Liver (tissue), 9 donors: ENCODE data around the gene EEFSEC. TPM values are rescaled to one million over a fixed set of nuclear protein-coding genes. Genes with fewer than 3 reads are reported as not detected.

Experiments used
- DNase-seq: peaks from one replicate; pipeline ENCODE4 v3.0.0-alpha.2; 2017; ENCODE audit warnings: low spot score
- H3K27ac ChIP-seq, 2 donors: one replicate each; pipeline ENCODE4 v1.7.0; 2013; ENCODE audit warnings: inconsistent platforms in 2 of 2, low read length in 2 of 2, control low read depth in 1 of 2, low read depth in 1 of 2, mild to moderate bottlenecking in 1 of 2
- H3K27me3 ChIP-seq, 4 donors: one replicate each; pipeline versions ENCODE4 v1.6.1 to v1.7.0; 2013; ENCODE audit warnings: low read length in 3 of 4, inconsistent platforms in 1 of 4, mild to moderate bottlenecking in 1 of 4, moderate library complexity in 1 of 4; ENCODE audit not compliant: control insufficient read depth in 4 of 4, insufficient read depth in 4 of 4
- H3K36me3 ChIP-seq, 4 donors: one replicate each; pipeline versions ENCODE4 v1.6.1 to v1.7.0; 2013; ENCODE audit warnings: low read length in 3 of 4, mild to moderate bottlenecking in 3 of 4, low read depth in 1 of 4, moderate library complexity in 1 of 4; ENCODE audit not compliant: control insufficient read depth in 4 of 4, insufficient read depth in 3 of 4
- H3K4me1 ChIP-seq, 4 donors: one replicate each; pipeline versions ENCODE4 v1.6.1 to v1.7.0; 2013; ENCODE audit warnings: low read length in 3 of 4, mild to moderate bottlenecking in 3 of 4, moderate library complexity in 1 of 4; ENCODE audit not compliant: control insufficient read depth in 4 of 4, insufficient read depth in 4 of 4
- H3K4me3 ChIP-seq, 3 donors: one replicate each; pipeline versions ENCODE4 v1.6.1 to v1.7.0; 2013; ENCODE audit warnings: low read length in 3 of 3, control low read depth in 1 of 3, low read depth in 1 of 3, mild to moderate bottlenecking in 1 of 3
- H3K9ac ChIP-seq, 2 donors: one replicate each; pipeline ENCODE4 v1.7.0; 2013; ENCODE audit warnings: low read length in 2 of 2, mild to moderate bottlenecking in 2 of 2, moderate library complexity in 2 of 2, control low read depth in 1 of 2, low read depth in 1 of 2
- H3K9me3 ChIP-seq, 4 donors: one replicate each; pipeline versions ENCODE4 v1.6.1 to v1.7.0; 2013; ENCODE audit warnings: low read length in 3 of 4; ENCODE audit not compliant: control insufficient read depth in 4 of 4
- EGR1 ChIP-seq, 2 donors: IDR thresholded peaks; 2 replicates each; pipeline ENCODE4 v1.6.1; 2016 to 2018; ENCODE audit warnings: antibody characterized with exemption in 2 of 2, low read depth in 2 of 2
- FOXA1 ChIP-seq: IDR thresholded peaks from 2 replicates; pipeline ENCODE4 v1.6.1; 2016; ENCODE audit warnings: antibody characterized with exemption
- FOXA2 ChIP-seq: IDR thresholded peaks from 2 replicates; pipeline ENCODE4 v1.6.1; 2016; ENCODE audit warnings: antibody characterized with exemption
- GABPA ChIP-seq, 2 donors: IDR thresholded peaks in 1 of 2; conservative IDR thresholded peaks in 1 of 2; 2 replicates each; pipeline ENCODE4 v1.6.1; 2016; ENCODE audit warnings: antibody characterized with exemption in 2 of 2, mild to moderate bottlenecking in 1 of 2, moderate library complexity in 1 of 2
- HNF4A ChIP-seq, 2 donors: conservative IDR thresholded peaks; 2 replicates each; pipeline ENCODE4 v1.6.1; 2016; ENCODE audit warnings: antibody characterized with exemption in 2 of 2, mild to moderate bottlenecking in 2 of 2
- HNF4G ChIP-seq: IDR thresholded peaks from 2 replicates; pipeline ENCODE4 v1.6.1; 2016; ENCODE audit warnings: antibody characterized with exemption
- JUND ChIP-seq, 2 donors: IDR thresholded peaks; 2 replicates each; pipeline ENCODE4 v1.6.1; 2016; ENCODE audit warnings: antibody characterized with exemption in 2 of 2
- NR2F2 ChIP-seq: IDR thresholded peaks from 2 replicates; pipeline ENCODE4 v1.6.1; 2016; ENCODE audit warnings: antibody characterized with exemption
- RAD21 ChIP-seq, 2 donors: IDR thresholded peaks; 2 replicates each; pipeline ENCODE4 v1.6.1; 2016; ENCODE audit warnings: antibody characterized with exemption in 2 of 2, mild to moderate bottlenecking in 2 of 2
- RXRA ChIP-seq, 2 donors: IDR thresholded peaks; 2 replicates each; pipeline ENCODE4 v1.6.1; 2017 to 2018; ENCODE audit warnings: antibody characterized with exemption in 2 of 2, mild to moderate bottlenecking in 1 of 2
- SP1 ChIP-seq: IDR thresholded peaks from 2 replicates; pipeline ENCODE4 v1.6.1; 2018; ENCODE audit warnings: antibody characterized with exemption, mild to moderate bottlenecking
- TAF1 ChIP-seq: conservative IDR thresholded peaks from 2 replicates; pipeline ENCODE4 v1.6.1; 2016; ENCODE audit warnings: antibody characterized with exemption, mild to moderate bottlenecking
- YY1 ChIP-seq: IDR thresholded peaks from 2 replicates; pipeline ENCODE4 v1.6.1; 2016; ENCODE audit warnings: antibody characterized with exemption, mild to moderate bottlenecking
- WGBS: extraction: QIAGEN DNeasy Blood & Tissue Kit; methylation state at CpG from one replicate; pipeline ENCODE4 v1.1.7; 2013; 5-methylcytosine and 5-hydroxymethylcytosine counted together
- polyA plus RNA-seq, 2 donors: library from polyadenylated mRNA; stranded (reverse) in 1 of 2; unstranded in 1 of 2; fragments of 200-250 nt in 1 of 2; fragments of >200 nt in 1 of 2; fragmentation: Nextera tagmentation in 1 of 2; extraction: Ambion mirVana in 1 of 2; gene quantifications; one replicate each; pipeline versions ENCODE4 v1.2.1 to v1.2.3, GENCODE V29; 2013 to 2015
- total RNA-seq, 2 donors: library from RNA; depleted of rRNA; stranded (reverse); fragments of >200 nt; gene quantifications; one replicate each; pipeline ENCODE4 v1.2.3, GENCODE V29; 2014
- TF ChIP-seq, protein P1 (sequence below): IDR thresholded peaks from 2 replicates; pipeline ENCODE4 v1.6.1; 2016; ENCODE audit warnings: antibody characterized with exemption, mild to moderate bottlenecking
- TF ChIP-seq, protein P2 (sequence below): fragments of 150-350 bp; IDR thresholded peaks from 2 replicates; pipeline ENCODE4 v1.5.1; 2017; ENCODE audit warnings: improper control_type of control experiment, low read depth, low read length; ENCODE audit not compliant: missing input control
- TF ChIP-seq, protein P3 (sequence below): IDR thresholded peaks from 2 replicates; pipeline ENCODE4 v1.6.1; 2016; ENCODE audit warnings: antibody characterized with exemption
- TF ChIP-seq, protein P4 (sequence below): IDR thresholded peaks from 2 replicates; pipeline ENCODE4 v1.6.1; 2016; ENCODE audit warnings: antibody characterized with exemption
- TF ChIP-seq, protein P5 (sequence below): IDR thresholded peaks from 2 replicates; pipeline ENCODE4 v1.6.1; 2016; ENCODE audit warnings: antibody characterized with exemption
- donor health status: healthy.
- donor health status: healthy.
- donor health status: healthy.
- donor health status: healthy.
- donor health status: healthy.

EEFSEC gene
- total and polyA plus RNA-seq, 4 donors, result 8.4 to 13.1 (median 10.7) TPM

DNA sequence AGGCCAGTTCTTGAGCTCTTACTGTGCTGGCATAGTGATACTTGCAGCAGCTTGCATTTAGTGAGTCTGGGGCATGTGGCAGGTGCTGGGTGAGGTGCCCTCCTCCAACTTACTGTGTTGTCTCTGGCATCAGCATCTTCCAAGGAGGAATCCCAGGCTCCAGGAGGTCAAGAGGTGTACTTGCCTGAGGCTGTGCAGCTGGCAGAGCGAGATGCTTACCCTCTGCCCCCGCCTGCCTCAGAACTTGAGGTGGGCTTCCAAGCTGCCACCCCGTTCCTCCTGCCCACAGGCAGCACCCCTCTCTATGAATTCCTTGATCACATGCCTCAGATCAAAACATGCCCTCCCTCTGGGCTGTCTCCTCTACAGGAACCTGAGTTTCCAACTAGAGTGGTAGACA is 86.0 kb downstream of the EEFSEC start:
- peaks cover 0 to 4% (median 0%) of the 10 kb centered on the region in 4 donors for H3K4me1 ChIP-seq
- 97% methylated on average over 3 of the region's 3 CpGs for WGBS
- TF ChIP-seq FOXA2 (no peak), SP1 (no peak)

DNA sequence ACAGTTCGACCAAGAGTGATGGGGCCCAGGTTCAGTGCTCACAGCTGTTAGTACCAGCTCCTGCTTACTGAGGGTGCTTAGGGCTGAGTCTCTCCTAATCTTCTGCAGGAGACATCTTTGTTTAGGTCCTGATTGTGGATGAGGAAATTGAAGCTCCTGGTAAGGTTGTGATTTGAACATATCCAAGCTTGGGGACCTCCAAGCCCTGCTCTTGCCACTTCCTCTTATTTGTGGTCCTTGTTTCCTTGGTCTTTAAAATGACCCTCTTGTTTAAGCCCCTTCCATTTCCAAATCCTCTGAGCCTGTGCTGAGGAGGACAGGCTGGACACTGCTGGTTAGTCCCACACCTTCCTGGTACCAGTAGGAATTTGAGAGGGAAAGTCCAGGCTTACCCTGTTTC is 87.0 kb downstream of the EEFSEC start:
- no peak overlapping the region for H3K4me3 ChIP-seq
- TF ChIP-seq FOXA1 (no peak), YY1 (no peak), FOXA2 (no peak), EGR1 (IDR thresholded peaks at IDR 0.05; ENCODE audit: low read depth in 2 of 2) (no peak), GABPA (IDR thresholded peaks at IDR 0.05 in 1 of 2, conservative IDR thresholded peaks at IDR 0.05 in 1 of 2) (no peak), HNF4G (no peak), RAD21 (IDR thresholded peaks at IDR 0.05) (no peak), NR2F2 (no peak), JUND (IDR thresholded peaks at IDR 0.05) (no peak), TAF1 (no peak), SP1 (no peak), HNF4A (conservative IDR thresholded peaks at IDR 0.05) (no peak), RXRA (IDR thresholded peaks at IDR 0.05) (no peak)
- TF ChIP-seq, protein P1, sequence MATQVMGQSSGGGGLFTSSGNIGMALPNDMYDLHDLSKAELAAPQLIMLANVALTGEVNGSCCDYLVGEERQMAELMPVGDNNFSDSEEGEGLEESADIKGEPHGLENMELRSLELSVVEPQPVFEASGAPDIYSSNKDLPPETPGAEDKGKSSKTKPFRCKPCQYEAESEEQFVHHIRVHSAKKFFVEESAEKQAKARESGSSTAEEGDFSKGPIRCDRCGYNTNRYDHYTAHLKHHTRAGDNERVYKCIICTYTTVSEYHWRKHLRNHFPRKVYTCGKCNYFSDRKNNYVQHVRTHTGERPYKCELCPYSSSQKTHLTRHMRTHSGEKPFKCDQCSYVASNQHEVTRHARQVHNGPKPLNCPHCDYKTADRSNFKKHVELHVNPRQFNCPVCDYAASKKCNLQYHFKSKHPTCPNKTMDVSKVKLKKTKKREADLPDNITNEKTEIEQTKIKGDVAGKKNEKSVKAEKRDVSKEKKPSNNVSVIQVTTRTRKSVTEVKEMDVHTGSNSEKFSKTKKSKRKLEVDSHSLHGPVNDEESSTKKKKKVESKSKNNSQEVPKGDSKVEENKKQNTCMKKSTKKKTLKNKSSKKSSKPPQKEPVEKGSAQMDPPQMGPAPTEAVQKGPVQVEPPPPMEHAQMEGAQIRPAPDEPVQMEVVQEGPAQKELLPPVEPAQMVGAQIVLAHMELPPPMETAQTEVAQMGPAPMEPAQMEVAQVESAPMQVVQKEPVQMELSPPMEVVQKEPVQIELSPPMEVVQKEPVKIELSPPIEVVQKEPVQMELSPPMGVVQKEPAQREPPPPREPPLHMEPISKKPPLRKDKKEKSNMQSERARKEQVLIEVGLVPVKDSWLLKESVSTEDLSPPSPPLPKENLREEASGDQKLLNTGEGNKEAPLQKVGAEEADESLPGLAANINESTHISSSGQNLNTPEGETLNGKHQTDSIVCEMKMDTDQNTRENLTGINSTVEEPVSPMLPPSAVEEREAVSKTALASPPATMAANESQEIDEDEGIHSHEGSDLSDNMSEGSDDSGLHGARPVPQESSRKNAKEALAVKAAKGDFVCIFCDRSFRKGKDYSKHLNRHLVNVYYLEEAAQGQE, result no peak
- TF ChIP-seq, protein P2, sequence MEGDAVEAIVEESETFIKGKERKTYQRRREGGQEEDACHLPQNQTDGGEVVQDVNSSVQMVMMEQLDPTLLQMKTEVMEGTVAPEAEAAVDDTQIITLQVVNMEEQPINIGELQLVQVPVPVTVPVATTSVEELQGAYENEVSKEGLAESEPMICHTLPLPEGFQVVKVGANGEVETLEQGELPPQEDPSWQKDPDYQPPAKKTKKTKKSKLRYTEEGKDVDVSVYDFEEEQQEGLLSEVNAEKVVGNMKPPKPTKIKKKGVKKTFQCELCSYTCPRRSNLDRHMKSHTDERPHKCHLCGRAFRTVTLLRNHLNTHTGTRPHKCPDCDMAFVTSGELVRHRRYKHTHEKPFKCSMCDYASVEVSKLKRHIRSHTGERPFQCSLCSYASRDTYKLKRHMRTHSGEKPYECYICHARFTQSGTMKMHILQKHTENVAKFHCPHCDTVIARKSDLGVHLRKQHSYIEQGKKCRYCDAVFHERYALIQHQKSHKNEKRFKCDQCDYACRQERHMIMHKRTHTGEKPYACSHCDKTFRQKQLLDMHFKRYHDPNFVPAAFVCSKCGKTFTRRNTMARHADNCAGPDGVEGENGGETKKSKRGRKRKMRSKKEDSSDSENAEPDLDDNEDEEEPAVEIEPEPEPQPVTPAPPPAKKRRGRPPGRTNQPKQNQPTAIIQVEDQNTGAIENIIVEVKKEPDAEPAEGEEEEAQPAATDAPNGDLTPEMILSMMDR, result no peak
- TF ChIP-seq, protein P3, sequence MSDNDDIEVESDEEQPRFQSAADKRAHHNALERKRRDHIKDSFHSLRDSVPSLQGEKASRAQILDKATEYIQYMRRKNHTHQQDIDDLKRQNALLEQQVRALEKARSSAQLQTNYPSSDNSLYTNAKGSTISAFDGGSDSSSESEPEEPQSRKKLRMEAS, result no peak
- TF ChIP-seq, protein P4, sequence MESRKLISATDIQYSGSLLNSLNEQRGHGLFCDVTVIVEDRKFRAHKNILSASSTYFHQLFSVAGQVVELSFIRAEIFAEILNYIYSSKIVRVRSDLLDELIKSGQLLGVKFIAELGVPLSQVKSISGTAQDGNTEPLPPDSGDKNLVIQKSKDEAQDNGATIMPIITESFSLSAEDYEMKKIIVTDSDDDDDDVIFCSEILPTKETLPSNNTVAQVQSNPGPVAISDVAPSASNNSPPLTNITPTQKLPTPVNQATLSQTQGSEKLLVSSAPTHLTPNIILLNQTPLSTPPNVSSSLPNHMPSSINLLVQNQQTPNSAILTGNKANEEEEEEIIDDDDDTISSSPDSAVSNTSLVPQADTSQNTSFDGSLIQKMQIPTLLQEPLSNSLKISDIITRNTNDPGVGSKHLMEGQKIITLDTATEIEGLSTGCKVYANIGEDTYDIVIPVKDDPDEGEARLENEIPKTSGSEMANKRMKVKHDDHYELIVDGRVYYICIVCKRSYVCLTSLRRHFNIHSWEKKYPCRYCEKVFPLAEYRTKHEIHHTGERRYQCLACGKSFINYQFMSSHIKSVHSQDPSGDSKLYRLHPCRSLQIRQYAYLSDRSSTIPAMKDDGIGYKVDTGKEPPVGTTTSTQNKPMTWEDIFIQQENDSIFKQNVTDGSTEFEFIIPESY, result no peak
- TF ChIP-seq, protein P5, sequence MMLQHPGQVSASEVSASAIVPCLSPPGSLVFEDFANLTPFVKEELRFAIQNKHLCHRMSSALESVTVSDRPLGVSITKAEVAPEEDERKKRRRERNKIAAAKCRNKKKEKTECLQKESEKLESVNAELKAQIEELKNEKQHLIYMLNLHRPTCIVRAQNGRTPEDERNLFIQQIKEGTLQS, result no peak
- no peak overlapping the region for H3K9ac ChIP-seq
- DNase-seq, result no peak
- H3K9me3 ChIP-seq, result no peaks in the 10 kb centered on the region
- H3K4me1 ChIP-seq, result peaks cover 0 to 4% (median 0%) of the 10 kb centered on the region in 4 donors
- peaks cover 0 to 2% (median 0%) of the 10 kb centered on the region in 4 donors for H3K36me3 ChIP-seq
- H3K27me3 ChIP-seq, result no peaks in the 10 kb centered on the region
- H3K27ac ChIP-seq, result no peak overlapping the region
- WGBS, result 96% methylated on average over 1 of the region's 1 CpG

More for the DNA sequence above, 86.0 kb downstream of the EEFSEC start:
- Histone ChIP-seq H3K9ac (no peak overlapping the region), H3K4me3 (no peak overlapping the region), H3K9me3 (no peaks in the 10 kb centered on the region), H3K36me3 (no peaks in the 10 kb centered on the region), H3K27me3 (no peaks in the 10 kb centered on the region), H3K27ac (no peak overlapping the region)
- peak; percentile 21 for DNase-seq
